ENCODE data around the gene ZNF423.

DNA sequence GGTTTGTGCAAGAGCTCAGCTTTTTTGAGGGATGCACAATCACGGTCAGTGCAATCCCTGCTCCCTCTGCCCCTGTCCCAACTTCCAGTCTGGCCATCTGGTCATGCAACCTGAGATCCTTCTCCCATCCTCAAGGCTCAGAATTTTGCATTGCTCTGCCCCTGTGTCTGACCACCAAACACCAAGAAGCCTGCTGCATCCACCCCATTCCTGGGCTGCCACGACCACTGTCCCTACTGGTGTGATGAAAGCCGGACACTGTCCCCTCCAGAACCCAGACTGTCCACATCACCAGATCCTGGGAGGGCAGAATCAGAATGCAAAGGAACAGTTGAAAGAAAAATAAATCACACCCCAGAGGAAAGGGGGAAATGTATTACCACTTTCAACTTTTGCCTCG is 251.3 kb downstream of the ZNF423 start:
- TF ChIP-seq, protein P1, sequence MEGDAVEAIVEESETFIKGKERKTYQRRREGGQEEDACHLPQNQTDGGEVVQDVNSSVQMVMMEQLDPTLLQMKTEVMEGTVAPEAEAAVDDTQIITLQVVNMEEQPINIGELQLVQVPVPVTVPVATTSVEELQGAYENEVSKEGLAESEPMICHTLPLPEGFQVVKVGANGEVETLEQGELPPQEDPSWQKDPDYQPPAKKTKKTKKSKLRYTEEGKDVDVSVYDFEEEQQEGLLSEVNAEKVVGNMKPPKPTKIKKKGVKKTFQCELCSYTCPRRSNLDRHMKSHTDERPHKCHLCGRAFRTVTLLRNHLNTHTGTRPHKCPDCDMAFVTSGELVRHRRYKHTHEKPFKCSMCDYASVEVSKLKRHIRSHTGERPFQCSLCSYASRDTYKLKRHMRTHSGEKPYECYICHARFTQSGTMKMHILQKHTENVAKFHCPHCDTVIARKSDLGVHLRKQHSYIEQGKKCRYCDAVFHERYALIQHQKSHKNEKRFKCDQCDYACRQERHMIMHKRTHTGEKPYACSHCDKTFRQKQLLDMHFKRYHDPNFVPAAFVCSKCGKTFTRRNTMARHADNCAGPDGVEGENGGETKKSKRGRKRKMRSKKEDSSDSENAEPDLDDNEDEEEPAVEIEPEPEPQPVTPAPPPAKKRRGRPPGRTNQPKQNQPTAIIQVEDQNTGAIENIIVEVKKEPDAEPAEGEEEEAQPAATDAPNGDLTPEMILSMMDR (IDR thresholded peaks at IDR 0.05; ENCODE audit: borderline replicate concordance, extremely low read depth, low read length, poor library complexity, severe bottlenecking): no peak
- no peak for TF ChIP-seq EZH2 (IDR thresholded peaks at IDR 0.05; ENCODE audit: borderline replicate concordance, low read depth, low read length, severe bottlenecking)
